Measurements from ENCODE around the gene ERC2.

DNA sequence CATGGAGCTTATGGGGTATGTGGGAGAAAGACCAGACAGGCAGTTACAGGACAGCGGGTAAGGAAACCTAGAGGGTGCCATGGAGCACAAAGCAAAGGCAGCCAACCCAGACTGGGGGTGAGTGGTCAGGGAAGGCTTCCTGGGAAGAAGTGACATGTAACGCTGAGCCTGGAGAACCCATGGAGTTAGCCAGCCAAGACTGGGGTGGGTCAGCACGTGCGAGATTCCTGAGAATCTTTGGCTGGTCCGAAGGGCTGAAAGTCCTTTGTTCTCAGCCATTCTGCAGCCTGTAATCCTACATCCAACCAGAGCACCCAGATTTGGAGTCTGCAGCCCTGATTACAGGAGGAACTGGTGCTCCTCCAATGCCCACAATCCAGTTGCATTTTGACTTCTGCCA, 861.1 kb downstream of the ERC2 start:
- TF ChIP-seq POLR2A (IDR thresholded peaks at IDR 0.05; ENCODE audit: low read depth, low read length) = no peak
- TF ChIP-seq MYC (IDR thresholded peaks at IDR 0.05; ENCODE audit: low read depth, low read length) = no peak
- TF ChIP-seq, protein P1, sequence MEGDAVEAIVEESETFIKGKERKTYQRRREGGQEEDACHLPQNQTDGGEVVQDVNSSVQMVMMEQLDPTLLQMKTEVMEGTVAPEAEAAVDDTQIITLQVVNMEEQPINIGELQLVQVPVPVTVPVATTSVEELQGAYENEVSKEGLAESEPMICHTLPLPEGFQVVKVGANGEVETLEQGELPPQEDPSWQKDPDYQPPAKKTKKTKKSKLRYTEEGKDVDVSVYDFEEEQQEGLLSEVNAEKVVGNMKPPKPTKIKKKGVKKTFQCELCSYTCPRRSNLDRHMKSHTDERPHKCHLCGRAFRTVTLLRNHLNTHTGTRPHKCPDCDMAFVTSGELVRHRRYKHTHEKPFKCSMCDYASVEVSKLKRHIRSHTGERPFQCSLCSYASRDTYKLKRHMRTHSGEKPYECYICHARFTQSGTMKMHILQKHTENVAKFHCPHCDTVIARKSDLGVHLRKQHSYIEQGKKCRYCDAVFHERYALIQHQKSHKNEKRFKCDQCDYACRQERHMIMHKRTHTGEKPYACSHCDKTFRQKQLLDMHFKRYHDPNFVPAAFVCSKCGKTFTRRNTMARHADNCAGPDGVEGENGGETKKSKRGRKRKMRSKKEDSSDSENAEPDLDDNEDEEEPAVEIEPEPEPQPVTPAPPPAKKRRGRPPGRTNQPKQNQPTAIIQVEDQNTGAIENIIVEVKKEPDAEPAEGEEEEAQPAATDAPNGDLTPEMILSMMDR (IDR thresholded peaks at IDR 0.05; ENCODE audit: extremely low read depth in 1 of 2, insufficient read depth in 1 of 2, low read depth in 1 of 2, low read length in 2 of 2) = no peak
- no peak for TF ChIP-seq POLR2AphosphoS5 (IDR thresholded peaks at IDR 0.05; ENCODE audit: insufficient read depth, low read depth, low read length)
- TF ChIP-seq, protein P2, sequence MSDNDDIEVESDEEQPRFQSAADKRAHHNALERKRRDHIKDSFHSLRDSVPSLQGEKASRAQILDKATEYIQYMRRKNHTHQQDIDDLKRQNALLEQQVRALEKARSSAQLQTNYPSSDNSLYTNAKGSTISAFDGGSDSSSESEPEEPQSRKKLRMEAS (IDR thresholded peaks at IDR 0.05; ENCODE audit: insufficient read depth, insufficient read length) = no peak
- TF ChIP-seq EZH2 (IDR thresholded peaks at IDR 0.05; ENCODE audit: borderline replicate concordance, low read depth, low read length, severe bottlenecking) = no peak
- no peak for TF ChIP-seq JUN (IDR thresholded peaks at IDR 0.05; ENCODE audit: borderline replicate concordance, insufficient read depth, insufficient read length, low read depth)
- TF ChIP-seq GATA2 (IDR thresholded peaks at IDR 0.05; ENCODE audit: insufficient read depth, insufficient read length, low read depth, low read length) = no peak
- TF ChIP-seq FOS (IDR thresholded peaks at IDR 0.05; ENCODE audit: borderline replicate concordance, insufficient read depth, low read length) = no peak
